Measurements from ENCODE around the gene CMTM2.
"Not testable (repeated sequence)": the region's sequence is repeated elsewhere in the genome, so short reads cannot be mapped to it uniquely, and the experiment has no call there.

The CMTM2 gene

GRCh38 chr16:66588981-66589713, 9.9 kb downstream of the CMTM2 start:
- DNase-seq (peak; percentile 59 to 79), ATAC-seq (peak; percentile 98)
- no peaks in the 10 kb centered on the region for H3K9me3 Mint-ChIP-seq
- H3K27me3 Mint-ChIP-seq: peaks cover 8% of the 10 kb centered on the region
- H3K4me3 Mint-ChIP-seq: peak overlapping the region; percentile 76 to 81
- H3K4me1 Mint-ChIP-seq: peaks cover 47% of the 10 kb centered on the region
- peak overlapping the region; percentile 12 to 53 for H3K27ac Mint-ChIP-seq

- Mint-ChIP-seq H3K4me3 (peak overlapping the region; percentile 76 to 81), H3K27me3 (peaks cover 8% of the 10 kb centered on the region), H3K27ac (peak overlapping the region; percentile 68 to 79), H3K4me1 (peaks cover 47% of the 10 kb centered on the region), H3K9me3 (no peaks in the 10 kb centered on the region)
- no peak for DNase-seq
- ATAC-seq: peak; percentile 42
These were observed 11.1 kb downstream of the CMTM2 start for GRCh38 chr16:66590322-66590721.

- peaks cover 8% of the 10 kb centered on the region for H3K27me3 Mint-ChIP-seq
- ATAC-seq: no peak
- no peaks in the 10 kb centered on the region for H3K9me3 Mint-ChIP-seq
- DNase-seq: no peak
- H3K4me3 Mint-ChIP-seq: no peak overlapping the region
- no peak overlapping the region for H3K27ac Mint-ChIP-seq
- peaks cover 47% of the 10 kb centered on the region for H3K4me1 Mint-ChIP-seq
These were observed 11.8 kb downstream of the CMTM2 start for GRCh38 chr16:66591018-66591417.

- H3K27ac Mint-ChIP-seq: no peak overlapping the region
These were observed 13.0 kb downstream of the CMTM2 start for GRCh38 chr16:66592241-66592640.

DNA sequence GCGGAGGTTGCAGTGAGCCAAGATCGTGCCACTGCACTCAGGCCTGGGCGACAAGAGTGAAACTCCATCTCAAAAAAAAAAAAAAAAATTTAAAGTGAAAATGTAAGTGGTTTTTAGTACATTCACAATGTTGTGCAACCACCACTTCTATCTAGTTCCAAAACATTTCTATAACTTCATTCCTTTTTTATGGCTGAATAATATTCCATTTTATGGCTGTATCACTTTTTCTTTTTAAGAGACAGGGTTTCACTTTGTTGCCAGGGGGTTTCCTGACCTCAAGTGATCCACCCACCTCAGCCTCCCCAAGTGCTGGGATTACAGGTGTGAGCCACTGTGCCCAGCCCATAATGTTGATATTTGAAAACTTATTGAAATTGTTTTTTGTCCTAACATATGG, 13.6 kb downstream of the CMTM2 start:
- peaks cover 8% of the 10 kb centered on the region for H3K27me3 Mint-ChIP-seq
- no peak overlapping the region for H3K27ac Mint-ChIP-seq
- DNase-seq: no peak
- peaks cover 47% of the 10 kb centered on the region for H3K4me1 Mint-ChIP-seq
- H3K4me3 Mint-ChIP-seq: no peak overlapping the region
- ATAC-seq: no peak
- no peaks in the 10 kb centered on the region for H3K9me3 Mint-ChIP-seq

More at GRCh38 chr16:66592241-66592640, 13.0 kb downstream of the CMTM2 start:
- Mint-ChIP-seq H3K27me3 (peaks cover 8% of the 10 kb centered on the region), H3K4me3 (no peak overlapping the region), H3K4me1 (peaks cover 47% of the 10 kb centered on the region), H3K9me3 (no peaks in the 10 kb centered on the region)
- no peak for DNase-seq
- ATAC-seq: no peak

- peaks cover 8% of the 10 kb centered on the region for H3K27me3 Mint-ChIP-seq
- H3K9me3 Mint-ChIP-seq: no peaks in the 10 kb centered on the region
- H3K4me3 Mint-ChIP-seq: no peak overlapping the region
- no peak for ATAC-seq
- DNase-seq: no peak
- H3K27ac Mint-ChIP-seq: no peak overlapping the region
- peaks cover 45% of the 10 kb centered on the region for H3K4me1 Mint-ChIP-seq
These were observed 15.5 kb downstream of the CMTM2 start for GRCh38 chr16:66594739-66595138.

- not testable (repeated sequence) for H3K4me3 Mint-ChIP-seq, DNase-seq, H3K27ac Mint-ChIP-seq, H3K27me3 Mint-ChIP-seq, ATAC-seq
- Mint-ChIP-seq H3K9me3 (peaks cover 8 to 11% of the 10 kb centered on the region in 2 donors), H3K4me1 (peaks cover 42% of the 10 kb centered on the region)
These were observed 17.3 kb downstream of the CMTM2 start for GRCh38 chr16:66596559-66596958.

DNA sequence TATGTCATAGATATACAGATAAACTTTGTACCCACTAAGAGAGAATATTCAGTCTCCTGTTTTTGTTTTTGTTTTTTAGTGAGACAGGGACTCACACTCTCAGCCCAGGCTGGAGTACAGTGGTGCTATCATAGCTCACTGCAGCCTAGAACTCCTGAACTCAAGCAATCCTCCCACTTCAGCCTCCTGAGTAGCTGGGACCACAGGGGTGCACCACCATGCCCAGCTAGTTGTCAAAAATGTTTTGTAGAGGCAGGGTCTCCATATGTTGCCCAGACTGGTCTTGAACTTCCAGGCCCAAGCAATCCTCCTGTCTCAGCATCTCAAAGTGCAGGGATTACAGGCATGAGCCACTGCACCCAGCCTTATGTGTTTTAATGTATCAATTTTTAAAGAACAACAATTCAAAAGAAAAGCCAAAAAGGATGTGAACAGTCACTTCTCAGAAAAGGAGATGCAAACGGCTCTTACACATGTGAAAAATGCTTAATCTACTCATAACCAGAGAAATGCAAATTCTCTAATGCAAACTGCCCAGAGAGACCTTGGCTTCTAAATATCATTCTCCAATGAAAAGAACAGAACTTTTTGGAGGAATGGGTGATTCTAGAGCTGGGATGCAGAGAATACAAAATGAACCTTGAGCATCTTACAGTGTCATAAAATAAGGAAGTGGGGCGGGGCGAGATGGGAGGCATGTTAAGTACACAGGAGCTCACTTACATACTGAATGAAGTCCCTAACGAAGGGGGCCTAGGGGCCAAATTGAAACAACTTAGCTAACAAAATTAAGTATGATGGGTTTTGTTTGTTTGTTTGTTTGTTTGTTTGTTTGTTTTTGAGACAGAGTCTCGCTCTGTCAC, 18.0 kb downstream of the CMTM2 start:
- Mint-ChIP-seq H3K4me3 (no peak overlapping the region), H3K4me1 (peaks cover 42% of the 10 kb centered on the region), H3K27ac (no peak overlapping the region), H3K27me3 (peaks cover 2% of the 10 kb centered on the region), H3K9me3 (peaks cover 8 to 11% of the 10 kb centered on the region in 2 donors)
- DNase-seq: no peak
- peak; percentile 75 for ATAC-seq

DNA sequence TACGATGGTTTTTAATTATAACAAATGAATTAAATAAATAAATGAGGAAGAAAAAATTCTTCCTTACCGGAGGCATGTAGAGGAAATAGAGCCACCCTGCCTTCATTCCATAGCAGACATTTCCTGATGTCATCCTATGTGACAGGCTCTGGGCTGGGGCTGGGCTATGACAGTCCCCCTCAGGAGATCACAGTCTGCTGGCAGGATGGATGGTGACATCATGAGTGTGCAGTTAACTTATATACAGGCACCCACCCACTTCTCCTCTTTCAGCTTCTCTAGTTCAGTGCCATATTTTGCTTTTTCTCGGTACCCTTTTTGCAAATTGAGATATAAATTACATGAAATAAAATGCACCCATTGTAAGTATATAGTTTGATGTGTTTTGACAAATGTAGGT, 18.8 kb downstream of the CMTM2 start:
- ATAC-seq: peak; percentile 75
- Mint-ChIP-seq H3K4me3 (no peak overlapping the region), H3K9me3 (peaks cover 8 to 11% of the 10 kb centered on the region in 2 donors), H3K27ac (no peak overlapping the region), H3K27me3 (no peaks in the 10 kb centered on the region), H3K4me1 (peaks cover 48% of the 10 kb centered on the region)
- DNase-seq: no peak

DNA sequence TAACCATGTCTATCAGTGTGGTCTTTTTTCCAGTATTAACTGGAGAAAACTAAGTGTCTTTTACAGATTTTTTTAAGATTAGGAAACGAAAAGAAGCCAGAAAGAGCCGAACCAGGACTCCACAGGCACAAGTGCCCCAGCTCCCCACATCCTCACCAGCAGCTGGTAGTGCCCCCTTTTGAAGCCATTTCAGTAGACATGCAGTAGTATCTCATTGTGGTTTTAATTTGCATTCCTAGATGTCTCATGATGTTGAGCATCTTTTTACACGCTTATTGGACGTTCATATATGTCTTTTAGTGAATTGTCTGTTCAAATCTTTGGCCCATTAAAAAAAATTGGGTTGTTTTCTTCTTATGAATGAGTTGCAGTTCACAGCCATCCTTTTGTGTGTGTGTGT, 20.5 kb downstream of the CMTM2 start:
- H3K27ac Mint-ChIP-seq: no peak overlapping the region
- no peak for ATAC-seq

DNA sequence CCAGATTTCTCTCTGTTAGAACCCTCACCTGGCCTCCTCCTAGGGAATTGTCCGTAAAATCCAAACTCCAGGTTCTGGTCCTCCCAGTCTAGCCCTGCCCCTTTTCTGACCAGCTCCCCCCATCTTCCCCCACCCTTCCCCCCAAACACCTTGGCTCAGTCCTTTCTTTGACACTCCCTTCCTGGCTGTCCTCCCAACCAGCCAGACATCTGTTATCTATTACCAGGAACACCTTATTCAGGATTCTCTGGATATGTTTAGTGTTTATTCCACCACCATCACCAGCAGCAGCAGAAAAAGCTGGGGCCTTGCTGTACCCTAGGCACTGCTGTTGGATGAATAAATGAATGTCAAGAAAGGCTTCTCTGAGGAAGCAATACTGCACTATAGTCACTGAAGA, 21.2 kb downstream of the CMTM2 start:
- H3K4me3 Mint-ChIP-seq: no peak overlapping the region
- H3K4me1 Mint-ChIP-seq: peaks cover 58% of the 10 kb centered on the region
- peaks cover 8 to 11% of the 10 kb centered on the region in 2 donors for H3K9me3 Mint-ChIP-seq
- H3K27ac Mint-ChIP-seq: no peak overlapping the region
- no peak for ATAC-seq
- no peaks in the 10 kb centered on the region for H3K27me3 Mint-ChIP-seq
- DNase-seq: no peak

More for the DNA sequence above, 20.5 kb downstream of the CMTM2 start:
- no peak overlapping the region for H3K4me3 Mint-ChIP-seq
- no peaks in the 10 kb centered on the region for H3K27me3 Mint-ChIP-seq
- peaks cover 8 to 11% of the 10 kb centered on the region in 2 donors for H3K9me3 Mint-ChIP-seq
- no peak for DNase-seq
- H3K4me1 Mint-ChIP-seq: peaks cover 58% of the 10 kb centered on the region

DNA sequence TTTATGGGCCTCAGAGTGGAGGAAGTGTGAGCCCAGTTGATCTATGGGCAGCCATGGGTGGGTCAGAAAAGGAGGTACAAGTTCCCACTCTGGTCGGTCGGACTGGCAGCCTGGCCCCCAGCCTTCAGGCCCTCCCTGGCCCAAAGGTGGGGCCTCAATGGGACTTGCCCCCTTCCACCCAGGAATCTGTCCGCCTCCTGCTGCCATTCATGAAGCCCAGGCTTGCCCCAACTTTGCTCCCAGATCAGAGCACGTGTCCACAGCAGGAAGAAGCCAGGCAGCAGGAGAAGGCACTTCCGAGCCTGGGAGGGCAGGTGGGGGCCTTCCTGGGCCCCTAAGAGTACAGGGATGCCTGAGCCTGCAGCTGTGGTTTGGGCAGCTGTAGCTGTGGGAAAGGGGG, 22.2 kb downstream of the CMTM2 start:
- Mint-ChIP-seq H3K4me3 (no peak overlapping the region), H3K9me3 (peaks cover 8 to 11% of the 10 kb centered on the region in 2 donors), H3K27ac (no peak overlapping the region), H3K4me1 (peaks cover 65% of the 10 kb centered on the region), H3K27me3 (no peaks in the 10 kb centered on the region)
- ATAC-seq: no peak
- DNase-seq: no peak

GRCh38 chr16:66603537-66604375, 24.5 kb downstream of the CMTM2 start:
- Mint-ChIP-seq H3K9me3 (peaks cover 8 to 11% of the 10 kb centered on the region in 2 donors), H3K4me3 (peak overlapping the region; percentile 86 to 88), H3K4me1 (peaks cover 65% of the 10 kb centered on the region), H3K27me3 (no peaks in the 10 kb centered on the region), H3K27ac (peak overlapping the region; percentile 88 to 96)
- DNase-seq: peak; percentile 70 to 76
- peak; percentile 68 for ATAC-seq

GRCh38 chr16:66604376-66605176, 25.3 kb downstream of the CMTM2 start, which contains the start of gene CMTM3:
Gene CMTM3, plus strand, starts transcription at chr16:66604704. Its CDS starts 102 bp downstream, at chr16:66604806.
- H3K27ac Mint-ChIP-seq: peak within 1 kb of the TSS; percentile 88 to 96
- DNase-seq (peak; percentile 82 to 88), ATAC-seq (peak; percentile 75)
- H3K4me1 Mint-ChIP-seq: peaks cover 61% of the 10 kb centered on the region
- peaks cover 8 to 11% of the 10 kb centered on the region in 2 donors for H3K9me3 Mint-ChIP-seq
- no peaks in the 10 kb centered on the region for H3K27me3 Mint-ChIP-seq
- H3K4me3 Mint-ChIP-seq: peak within 1 kb of the TSS; percentile 86 to 88
